ENCODE data around the gene RPH3AL. TPM values are rescaled to one million over a fixed set of nuclear protein-coding genes. Genes with fewer than 3 reads are reported as not detected.

The RPH3AL gene
- total and polyA plus RNA-seq, 7 donors: 3.7 to 18.5 (median 9.7) TPM

DNA sequence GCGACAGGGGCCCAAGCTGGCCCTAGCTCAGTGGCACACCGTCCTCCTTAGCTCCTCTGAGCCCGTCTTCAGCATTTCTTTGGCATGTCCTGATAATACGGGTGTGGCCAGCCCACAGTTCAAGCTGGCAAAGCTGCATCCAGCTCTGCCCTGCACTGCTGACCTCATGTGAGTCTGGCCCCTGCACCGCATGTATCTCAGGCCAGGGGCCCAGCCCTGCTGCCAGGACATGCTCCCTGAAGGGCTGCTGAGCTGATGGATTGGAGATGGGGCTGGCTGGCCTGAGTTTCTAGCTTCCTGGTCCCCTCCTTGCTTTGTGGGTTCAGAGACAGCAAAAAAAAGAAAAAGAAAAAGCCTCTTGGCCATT is 173.6 kb downstream of the RPH3AL start:
- no peaks in the 10 kb centered on the region for H3K36me3 ChIP-seq (ENCODE audit: insufficient read depth in 1 of 2, low read depth in 1 of 2)
- H3K4me3 ChIP-seq: peak overlapping the region; percentile 62
- 47 to 63% (median 62%) methylated on average over 5 of the region's 5 CpGs for WGBS, 3 donors
- DNase-seq (peak in 1 of 2 donors; percentile 49), ATAC-seq (no peak)
- H3K4me1 ChIP-seq: no peaks in the 10 kb centered on the region
- H3K27ac ChIP-seq: no peak overlapping the region
- TF ChIP-seq CTCF (IDR thresholded peaks at IDR 0.05): no peak
- intact Hi-C loops (cut with DNase I): no loop called here
- H3K9me3 ChIP-seq: no peaks in the 10 kb centered on the region
- H3K27me3 ChIP-seq (ENCODE audit: insufficient read depth in 3 of 3, low read length in 2 of 3): peaks cover 0 to 54% (median 13%) of the 10 kb centered on the region in 3 donors

- Histone ChIP-seq H3K36me3 (ENCODE audit: insufficient read depth in 1 of 2, low read depth in 1 of 2) (no peaks in the 10 kb centered on the region), H3K27me3 (ENCODE audit: insufficient read depth in 3 of 3, low read length in 2 of 3) (peaks cover 0 to 54% (median 10%) of the 10 kb centered on the region in 3 donors), H3K4me3 (no peak overlapping the region), H3K27ac (no peak overlapping the region), H3K4me1 (no peaks in the 10 kb centered on the region), H3K9me3 (no peaks in the 10 kb centered on the region)
- no peak for TF ChIP-seq CTCF (IDR thresholded peaks at IDR 0.05)
- ATAC-seq (no peak), DNase-seq (peak; percentile 0 to 41)
- WGBS, 3 donors: 79 to 81% (median 79%) methylated on average over 12 of the region's 12 CpGs
- intact Hi-C loops (cut with DNase I): no loop called here
These were observed 174.1 kb downstream of the RPH3AL start for GRCh38 chr17:178292-179065.

DNA sequence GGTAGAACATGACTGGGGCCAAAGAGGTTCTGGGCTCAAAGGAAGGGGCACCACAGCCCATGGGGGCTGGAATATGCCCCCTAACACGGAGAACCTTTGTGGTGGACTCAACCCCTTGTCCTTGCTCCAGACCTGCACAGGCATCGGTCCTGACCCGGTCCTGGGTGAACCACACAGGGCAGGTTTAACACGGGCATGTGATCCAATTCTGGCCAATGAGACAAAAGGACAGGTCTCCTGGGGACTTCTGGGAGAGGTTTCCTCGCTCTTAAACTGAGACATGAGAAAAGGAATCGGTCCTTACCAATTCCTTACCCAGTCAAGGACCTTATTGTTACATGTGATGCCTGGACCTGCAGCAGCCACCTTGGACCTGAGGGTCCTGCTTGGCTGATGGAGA is 174.8 kb downstream of the RPH3AL start:
- no peak for TF ChIP-seq CTCF (IDR thresholded peaks at IDR 0.05)
- intact Hi-C loops (cut with DNase I): no loop called here
- DNase-seq (peak in 1 of 2 donors; percentile 7), ATAC-seq (no peak)
- H3K27me3 ChIP-seq (ENCODE audit: insufficient read depth in 3 of 3, low read length in 2 of 3): peaks cover 0 to 52% (median 10%) of the 10 kb centered on the region in 3 donors
- no peaks in the 10 kb centered on the region for H3K36me3 ChIP-seq (ENCODE audit: insufficient read depth in 1 of 2, low read depth in 1 of 2)
- no peak overlapping the region for H3K27ac ChIP-seq
- WGBS, 3 donors: 82 to 94% (median 87%) methylated on average over 6 of the region's 6 CpGs
- no peak overlapping the region for H3K4me3 ChIP-seq
- no peaks in the 10 kb centered on the region for H3K4me1 ChIP-seq
- H3K9me3 ChIP-seq: no peaks in the 10 kb centered on the region

GRCh38 chr17:177155-177554 is 175.5 kb downstream of the RPH3AL start:
- TF ChIP-seq CTCF (IDR thresholded peaks at IDR 0.05): no peak
- no peak overlapping the region for H3K4me3 ChIP-seq
- no peaks in the 10 kb centered on the region for H3K4me1 ChIP-seq
- H3K36me3 ChIP-seq (ENCODE audit: insufficient read depth in 1 of 2, low read depth in 1 of 2): no peaks in the 10 kb centered on the region
- H3K9me3 ChIP-seq: no peaks in the 10 kb centered on the region
- ATAC-seq: no peak
- H3K27ac ChIP-seq: no peak overlapping the region
- intact Hi-C loops (cut with DNase I): no loop called here
- 90 to 92% (median 91%) methylated on average over 3 of the region's 3 CpGs for WGBS, 3 donors
- DNase-seq: no peak
- peaks cover 0 to 46% (median 7%) of the 10 kb centered on the region in 3 donors for H3K27me3 ChIP-seq (ENCODE audit: insufficient read depth in 3 of 3, low read length in 2 of 3)

Measured in psoas muscle (tissue), 8 donors.